Mononuclear cell (primary cell): ENCODE results near the gene LEP. TPM values are rescaled to one million over a fixed set of nuclear protein-coding genes. Genes with fewer than 3 reads are reported as not detected.

Source experiments
- H3K27me3 ChIP-seq: 2 replicates; pipeline ENCODE4 v1.6.0; 2011; ENCODE audit warnings: low read length, control low read depth; ENCODE audit not compliant: insufficient read depth
- H3K4me1 ChIP-seq: 2 replicates; pipeline ENCODE4 v1.5.1; 2011; ENCODE audit warnings: mild to moderate bottlenecking, low read length, control low read depth; ENCODE audit not compliant: insufficient read depth
- H3K4me3 ChIP-seq: 2 replicates; pipeline ENCODE4 v1.5.1; 2011; ENCODE audit warnings: mild to moderate bottlenecking, low read length, moderate library complexity
- H3K9me3 ChIP-seq: 2 replicates; pipeline ENCODE4 v1.5.1; 2011; ENCODE audit warnings: low read depth, mild to moderate bottlenecking, control low read depth, low read length
- total RNA-seq: library from RNA; depleted of rRNA; stranded (reverse); fragments of >200 nt; gene quantifications from one replicate; pipeline ENCODE4 v1.2.3, GENCODE V29; 2012

The LEP gene
- total RNA-seq, 1 donor: not detected

GRCh38 chr7:128206017-128206746, 34.9 kb upstream of the LEP start:
- Histone ChIP-seq H3K27me3 (peaks cover 27% of the 10 kb centered on the region), H3K4me3 (no peak overlapping the region), H3K9me3 (no peaks in the 10 kb centered on the region), H3K4me1 (peaks cover 9% of the 10 kb centered on the region)

DNA sequence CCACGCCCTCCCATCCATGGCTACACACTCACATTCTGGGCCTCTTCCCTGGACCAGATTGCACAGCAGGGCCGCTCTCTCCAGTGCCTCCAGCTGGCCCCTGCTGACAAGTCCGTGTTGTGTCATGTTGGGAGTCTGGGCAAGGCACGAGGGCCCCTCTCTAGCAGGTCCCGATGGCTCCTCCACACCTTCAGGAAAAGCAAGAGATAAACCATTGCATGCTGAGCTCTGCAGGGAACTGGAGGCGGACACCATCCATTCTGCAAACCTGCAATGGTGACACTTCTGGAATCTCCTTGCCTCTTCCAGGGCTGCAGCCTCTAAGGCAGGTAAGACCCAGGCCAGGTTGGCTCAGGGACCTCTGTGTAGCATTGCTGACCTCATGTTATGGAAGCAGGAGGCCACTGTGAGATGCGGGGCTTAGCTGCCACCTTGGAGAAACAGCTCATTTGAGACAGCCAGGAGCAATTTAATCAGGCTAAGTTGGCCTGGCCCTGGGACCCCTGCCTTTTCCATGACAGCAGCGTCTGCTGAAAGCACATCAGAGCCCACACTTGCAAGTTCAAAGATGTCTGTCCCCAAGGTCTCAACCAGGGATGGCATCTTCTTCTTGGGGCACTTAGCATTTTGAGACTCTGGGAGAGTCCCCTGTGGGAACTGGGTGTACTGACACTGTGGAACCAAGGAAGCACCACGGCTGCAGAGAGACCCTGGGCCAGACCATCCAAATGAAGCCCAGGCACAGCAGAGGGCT, 34.2 kb upstream of the LEP start:
- H3K9me3 ChIP-seq: no peaks in the 10 kb centered on the region
- no peak overlapping the region for H3K4me3 ChIP-seq
- peaks cover 1% of the 10 kb centered on the region for H3K4me1 ChIP-seq
- peaks cover 20% of the 10 kb centered on the region for H3K27me3 ChIP-seq

DNA sequence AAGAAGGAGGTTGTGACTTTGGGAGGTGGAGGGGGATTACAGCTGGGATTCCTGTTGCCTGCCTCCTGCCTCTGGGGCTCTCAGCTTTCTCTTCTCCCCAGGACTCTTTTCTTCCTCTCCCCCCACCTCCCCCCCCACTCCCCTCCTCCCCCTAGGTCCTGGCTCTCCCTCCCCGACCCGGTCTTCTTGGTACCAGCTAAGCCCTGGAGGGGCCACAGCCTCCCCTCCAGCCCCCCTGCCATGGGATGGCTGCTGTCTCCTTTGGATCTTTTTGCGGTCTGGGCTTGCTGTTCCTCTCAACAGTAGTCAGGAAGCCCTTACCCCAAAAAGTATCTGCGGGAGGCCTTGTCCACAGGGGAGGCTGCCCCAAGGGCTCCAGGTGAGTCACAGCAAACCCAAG, 33.5 kb upstream of the LEP start:
- Histone ChIP-seq H3K9me3 (no peaks in the 10 kb centered on the region), H3K27me3 (peaks cover 13% of the 10 kb centered on the region), H3K4me1 (no peaks in the 10 kb centered on the region), H3K4me3 (no peak overlapping the region)

- H3K4me3 ChIP-seq: no peak overlapping the region
- H3K4me1 ChIP-seq: no peaks in the 10 kb centered on the region
- no peaks in the 10 kb centered on the region for H3K9me3 ChIP-seq
- no peaks in the 10 kb centered on the region for H3K27me3 ChIP-seq
These were observed 31.6 kb upstream of the LEP start for GRCh38 chr7:128209229-128210035.

- Histone ChIP-seq H3K27me3 (no peaks in the 10 kb centered on the region), H3K4me1 (peaks cover 3% of the 10 kb centered on the region), H3K4me3 (no peak overlapping the region), H3K9me3 (no peaks in the 10 kb centered on the region)
These were observed 31.1 kb upstream of the LEP start for GRCh38 chr7:128210036-128210347.

GRCh38 chr7:128210590-128211570, 30.2 kb upstream of the LEP start:
- H3K4me1 ChIP-seq: peaks cover 3% of the 10 kb centered on the region
- H3K27me3 ChIP-seq: no peaks in the 10 kb centered on the region
- H3K4me3 ChIP-seq: no peak overlapping the region
- no peaks in the 10 kb centered on the region for H3K9me3 ChIP-seq

- H3K4me3 ChIP-seq: no peak overlapping the region
These were observed 29.5 kb upstream of the LEP start for GRCh38 chr7:128211626-128212025.

DNA sequence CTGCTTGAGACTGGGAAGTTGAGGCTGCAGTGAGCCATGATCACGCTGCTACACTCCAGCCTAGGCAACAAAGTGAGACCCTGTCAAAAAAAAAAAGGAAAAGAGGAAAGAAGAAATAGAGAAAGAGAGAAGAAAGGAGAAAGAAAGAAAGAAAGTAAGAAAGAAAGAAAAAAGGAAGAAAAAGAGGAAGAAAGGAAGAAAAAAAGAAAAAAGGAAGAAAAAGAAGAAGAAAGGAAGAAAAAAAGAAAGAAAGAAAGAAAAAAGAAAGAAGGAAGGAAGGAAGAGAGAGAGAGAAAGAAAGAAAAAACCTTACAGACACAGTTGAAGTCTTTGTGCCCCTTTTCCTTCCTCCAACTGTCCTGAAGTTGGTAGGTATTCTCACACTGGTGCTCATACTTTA, 26.6 kb upstream of the LEP start:
- no peak overlapping the region for H3K4me3 ChIP-seq
- peaks cover 26% of the 10 kb centered on the region for H3K4me1 ChIP-seq
- H3K27me3 ChIP-seq: no peaks in the 10 kb centered on the region
- H3K9me3 ChIP-seq: no peaks in the 10 kb centered on the region

More at GRCh38 chr7:128211626-128212025, 29.5 kb upstream of the LEP start:
- Histone ChIP-seq H3K4me1 (peaks cover 4% of the 10 kb centered on the region), H3K27me3 (no peaks in the 10 kb centered on the region), H3K9me3 (no peaks in the 10 kb centered on the region)

DNA sequence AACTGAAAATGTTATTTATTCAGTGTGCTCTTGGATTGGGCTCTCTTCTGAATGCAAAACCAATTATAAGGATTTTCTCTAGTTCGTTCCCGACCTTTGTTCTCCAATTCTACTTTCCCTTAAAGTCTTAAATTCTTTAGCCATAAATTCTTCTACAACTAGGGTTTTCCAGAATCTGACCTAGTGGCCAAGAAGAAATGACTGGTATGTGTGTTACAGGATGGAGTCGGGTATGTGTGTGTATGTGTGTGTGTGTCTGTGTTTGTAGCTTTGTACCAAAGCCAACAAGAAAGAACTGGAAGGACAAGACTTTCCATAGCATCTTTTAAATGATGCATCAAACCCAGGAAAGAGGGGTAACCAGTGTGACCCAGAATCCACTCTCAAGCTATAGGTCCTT, 25.8 kb upstream of the LEP start:
- Histone ChIP-seq H3K9me3 (no peaks in the 10 kb centered on the region), H3K4me1 (peaks cover 26% of the 10 kb centered on the region), H3K27me3 (no peaks in the 10 kb centered on the region), H3K4me3 (no peak overlapping the region)

GRCh38 chr7:128215739-128216138, 25.3 kb upstream of the LEP start:
- no peaks in the 10 kb centered on the region for H3K9me3 ChIP-seq

GRCh38 chr7:128217030-128217805, 23.9 kb upstream of the LEP start:
- no peak overlapping the region for H3K4me3 ChIP-seq
- H3K9me3 ChIP-seq: no peaks in the 10 kb centered on the region
- H3K4me1 ChIP-seq: peaks cover 45% of the 10 kb centered on the region
- no peaks in the 10 kb centered on the region for H3K27me3 ChIP-seq

More at GRCh38 chr7:128215739-128216138, 25.3 kb upstream of the LEP start:
- Histone ChIP-seq H3K4me3 (no peak overlapping the region), H3K27me3 (no peaks in the 10 kb centered on the region), H3K4me1 (peaks cover 30% of the 10 kb centered on the region)

DNA sequence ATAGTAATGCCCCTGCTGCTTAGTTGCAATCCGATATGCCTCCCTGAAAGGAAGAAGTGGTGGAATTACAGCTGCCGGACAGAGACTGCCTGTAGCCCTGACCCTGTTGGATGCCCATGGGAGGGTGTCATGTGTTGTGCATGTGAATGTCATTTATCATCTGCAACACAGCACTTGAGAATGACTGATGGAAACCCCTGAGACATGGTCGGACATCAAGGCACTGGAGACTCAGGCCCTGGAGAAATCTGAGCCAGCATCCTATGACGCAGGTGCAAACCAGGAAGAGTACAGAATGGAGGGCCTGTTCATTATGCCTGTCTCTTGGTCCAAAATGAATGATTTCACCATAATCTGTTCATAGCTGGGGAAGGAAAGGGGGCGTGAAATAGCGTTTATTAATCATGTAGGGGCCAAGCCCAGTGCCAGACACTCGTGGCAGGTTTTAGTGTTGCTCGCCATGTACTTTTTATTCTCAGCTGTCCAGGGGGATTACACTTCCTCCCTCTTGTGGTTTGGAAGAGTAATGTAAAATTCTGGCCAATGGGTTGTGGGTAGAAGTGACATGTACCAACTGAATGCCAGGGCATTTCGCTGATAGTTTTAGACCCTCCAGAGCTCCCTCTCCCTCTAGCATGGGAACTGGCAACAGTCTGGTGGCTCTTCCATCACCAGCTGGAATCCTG, 23.0 kb upstream of the LEP start:
- Histone ChIP-seq H3K27me3 (no peaks in the 10 kb centered on the region), H3K4me1 (peaks cover 54% of the 10 kb centered on the region), H3K4me3 (no peak overlapping the region), H3K9me3 (no peaks in the 10 kb centered on the region)

DNA sequence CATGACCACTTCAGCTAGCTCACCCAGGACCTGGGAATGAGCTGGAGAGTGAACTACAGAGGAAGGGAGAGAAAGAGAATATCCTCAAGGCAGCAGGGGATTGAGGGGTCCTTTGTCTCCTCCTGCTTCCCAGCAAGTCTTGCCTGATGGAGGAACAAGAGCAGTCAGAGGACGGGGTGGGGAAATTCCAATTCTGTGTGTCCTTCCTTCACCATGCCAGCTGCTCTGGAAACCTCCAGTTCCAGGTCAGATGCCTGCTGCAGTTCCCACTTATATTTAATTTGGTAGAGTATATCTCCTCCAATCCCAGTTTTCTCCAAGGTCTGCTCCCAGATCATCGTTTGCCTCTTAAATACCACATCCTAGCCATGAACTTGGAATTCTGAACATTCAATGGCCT, 21.4 kb upstream of the LEP start:
- Histone ChIP-seq H3K4me3 (no peak overlapping the region), H3K27me3 (no peaks in the 10 kb centered on the region), H3K4me1 (peaks cover 53% of the 10 kb centered on the region), H3K9me3 (no peaks in the 10 kb centered on the region)
